Measurements from ENCODE around the gene SWAP70.

SWAP70 gene

DNA sequence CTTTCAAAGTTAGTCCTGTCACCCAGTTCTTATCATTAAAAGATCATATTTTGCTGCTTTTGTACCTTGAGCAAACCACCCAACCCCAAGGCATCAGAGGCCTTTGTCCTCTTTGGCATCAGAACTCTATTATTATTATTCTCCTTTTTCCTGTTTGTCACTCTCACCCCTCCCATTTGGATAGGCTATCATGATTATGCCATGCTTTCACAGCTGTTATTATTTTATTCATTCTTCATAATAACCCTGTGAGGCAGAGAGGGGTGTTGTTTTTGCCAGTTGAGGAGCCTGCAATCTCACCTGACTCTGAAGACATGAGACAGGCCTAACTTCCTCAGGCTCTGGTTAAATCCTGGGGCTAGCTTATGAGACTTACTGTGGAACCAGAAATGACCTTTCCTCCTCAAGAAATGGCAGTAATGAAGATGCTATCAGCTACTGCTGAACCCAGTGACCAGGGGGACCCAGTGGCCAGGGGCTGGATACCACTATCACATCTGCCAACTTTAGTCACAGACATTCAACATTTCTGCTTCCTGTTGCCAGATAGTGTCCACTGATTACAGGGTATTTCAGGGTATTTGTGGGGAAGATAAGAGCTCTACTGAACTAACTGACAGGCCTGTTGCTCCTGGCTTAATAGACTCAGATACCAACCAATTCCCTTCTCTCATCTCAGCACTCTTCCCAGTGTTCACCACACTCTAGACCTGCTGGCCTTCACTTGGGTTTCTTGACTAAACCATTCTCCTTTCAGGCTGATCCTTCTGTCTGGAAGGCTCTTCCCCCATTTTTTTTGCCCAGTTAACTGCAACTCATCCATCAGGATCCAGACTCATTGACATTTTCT lies 11.8 kb upstream of the SWAP70 start:
- intact Hi-C loops (cut with DNase I; ENCODE audit: low total_unique reads) = no loop called here
- no peaks in the 10 kb centered on the region for H3K27me3 ChIP-seq
- no peak overlapping the region for H3K4me3 ChIP-seq
- H3K27ac ChIP-seq = peak overlapping the region in 1 of 2 donors; percentile 36
- peaks cover 0 to 25% (median 11%) of the 10 kb centered on the region in 4 donors for H3K4me1 ChIP-seq
- H3K36me3 ChIP-seq = no peaks in the 10 kb centered on the region
- no peak for DNase-seq
- TF ChIP-seq, protein P1, sequence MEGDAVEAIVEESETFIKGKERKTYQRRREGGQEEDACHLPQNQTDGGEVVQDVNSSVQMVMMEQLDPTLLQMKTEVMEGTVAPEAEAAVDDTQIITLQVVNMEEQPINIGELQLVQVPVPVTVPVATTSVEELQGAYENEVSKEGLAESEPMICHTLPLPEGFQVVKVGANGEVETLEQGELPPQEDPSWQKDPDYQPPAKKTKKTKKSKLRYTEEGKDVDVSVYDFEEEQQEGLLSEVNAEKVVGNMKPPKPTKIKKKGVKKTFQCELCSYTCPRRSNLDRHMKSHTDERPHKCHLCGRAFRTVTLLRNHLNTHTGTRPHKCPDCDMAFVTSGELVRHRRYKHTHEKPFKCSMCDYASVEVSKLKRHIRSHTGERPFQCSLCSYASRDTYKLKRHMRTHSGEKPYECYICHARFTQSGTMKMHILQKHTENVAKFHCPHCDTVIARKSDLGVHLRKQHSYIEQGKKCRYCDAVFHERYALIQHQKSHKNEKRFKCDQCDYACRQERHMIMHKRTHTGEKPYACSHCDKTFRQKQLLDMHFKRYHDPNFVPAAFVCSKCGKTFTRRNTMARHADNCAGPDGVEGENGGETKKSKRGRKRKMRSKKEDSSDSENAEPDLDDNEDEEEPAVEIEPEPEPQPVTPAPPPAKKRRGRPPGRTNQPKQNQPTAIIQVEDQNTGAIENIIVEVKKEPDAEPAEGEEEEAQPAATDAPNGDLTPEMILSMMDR (IDR thresholded peaks at IDR 0.05) = no peak
- no peaks in the 10 kb centered on the region for H3K9me3 ChIP-seq

DNA sequence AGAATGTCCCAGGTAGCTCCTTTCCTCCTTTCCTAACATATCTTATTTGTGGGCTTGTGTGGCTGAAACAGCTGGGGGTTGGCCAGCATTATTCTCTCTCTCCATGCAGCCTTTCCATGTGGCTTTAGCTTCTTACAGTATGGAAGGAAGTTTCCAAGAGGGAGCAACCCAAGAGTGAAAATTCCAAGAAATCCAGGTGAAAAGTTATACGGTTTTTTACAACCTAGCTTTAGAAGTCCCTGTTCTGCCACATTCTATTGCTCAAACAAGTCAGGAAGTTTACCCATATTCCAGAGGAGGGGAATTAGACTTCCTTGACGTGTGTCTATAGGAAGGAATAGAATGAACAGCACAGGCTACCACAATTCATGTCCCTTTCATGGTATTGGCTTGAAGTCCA lies 10.0 kb upstream of the SWAP70 start:
- Histone ChIP-seq H3K4me1 (peaks cover 0 to 25% (median 11%) of the 10 kb centered on the region in 4 donors), H3K27ac (no peak overlapping the region), H3K27me3 (no peaks in the 10 kb centered on the region), H3K4me3 (no peak overlapping the region), H3K36me3 (no peaks in the 10 kb centered on the region), H3K9me3 (no peaks in the 10 kb centered on the region)
- intact Hi-C loops (cut with DNase I; ENCODE audit: low total_unique reads) = no loop called here
- TF ChIP-seq, protein P1 (IDR thresholded peaks at IDR 0.05) = no peak
- DNase-seq = no peak

DNA sequence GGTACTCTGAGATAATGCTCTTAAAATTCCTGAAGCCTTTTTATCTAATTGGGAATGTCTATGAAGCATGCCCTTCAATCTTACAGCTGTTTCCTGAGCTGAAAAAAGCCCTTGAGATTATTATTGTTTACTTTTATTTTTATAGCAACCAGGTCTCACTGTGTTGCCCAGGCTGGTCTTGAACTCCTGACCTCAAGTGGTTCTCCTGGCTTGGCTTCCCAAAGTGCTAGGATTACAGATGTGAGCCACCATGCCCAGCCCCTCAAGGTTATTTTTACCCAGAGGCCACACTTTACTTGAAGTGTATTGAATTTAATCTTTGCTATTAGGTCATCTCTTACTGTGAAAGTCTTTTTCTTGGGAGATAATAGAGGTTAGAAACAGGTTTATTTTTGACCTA lies 7.0 kb upstream of the SWAP70 start:
- H3K36me3 ChIP-seq = no peaks in the 10 kb centered on the region
- intact Hi-C loops (cut with DNase I; ENCODE audit: low total_unique reads) = no loop called here
- DNase-seq = no peak
- peaks cover 0 to 22% (median 8%) of the 10 kb centered on the region in 4 donors for H3K4me1 ChIP-seq
- TF ChIP-seq, protein P1 (IDR thresholded peaks at IDR 0.05) = no peak
- no peaks in the 10 kb centered on the region for H3K27me3 ChIP-seq
- no peaks in the 10 kb centered on the region for H3K9me3 ChIP-seq
- no peak overlapping the region for H3K4me3 ChIP-seq
- H3K27ac ChIP-seq = no peak overlapping the region

DNA sequence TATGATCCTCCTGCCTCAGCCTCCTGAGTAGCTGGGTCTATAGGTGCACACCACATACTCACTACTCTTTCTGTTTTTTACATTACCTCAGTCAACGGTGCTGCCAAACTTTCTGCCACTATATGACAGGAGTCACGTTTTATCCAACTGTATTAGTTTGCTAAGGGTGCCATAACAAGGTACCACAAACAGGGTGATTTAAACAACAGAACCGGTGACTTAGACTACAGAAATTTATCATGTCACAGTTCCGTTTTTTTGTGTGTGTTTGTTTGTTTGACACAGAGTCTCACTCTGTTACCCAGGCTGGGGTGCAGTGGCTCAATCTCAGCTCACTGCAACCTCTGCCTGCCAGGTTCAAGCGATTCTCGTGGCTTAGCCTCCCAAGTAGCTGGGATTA lies 6.3 kb upstream of the SWAP70 start:
- TF ChIP-seq, protein P1 (IDR thresholded peaks at IDR 0.05) = no peak

DNA sequence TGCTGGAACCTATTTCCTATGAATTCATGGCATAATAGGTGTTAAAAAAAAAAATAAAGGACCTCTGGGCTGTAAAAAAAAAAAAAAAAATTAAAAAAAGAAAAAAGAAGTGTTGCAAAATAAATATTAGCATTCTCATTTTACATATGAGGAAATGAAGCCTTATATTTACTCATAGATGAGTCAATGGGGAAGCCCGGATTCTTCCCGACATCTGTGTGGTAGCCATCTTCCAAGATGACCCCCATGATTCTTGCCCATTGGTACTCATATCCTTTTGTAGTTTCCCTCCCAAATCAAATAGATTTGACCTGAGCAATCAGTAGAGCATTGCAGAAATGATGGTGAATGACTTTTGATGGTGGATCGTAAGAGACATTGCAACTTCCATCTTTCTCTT lies 3.0 kb upstream of the SWAP70 start:
- DNase-seq = no peak
- TF ChIP-seq, protein P1 (IDR thresholded peaks at IDR 0.05) = no peak
- Histone ChIP-seq H3K4me1 (peaks cover 0 to 23% (median 6%) of the 10 kb centered on the region in 4 donors), H3K27ac (no peak overlapping the region), H3K4me3 (no peak overlapping the region), H3K36me3 (no peaks in the 10 kb centered on the region), H3K27me3 (no peaks in the 10 kb centered on the region), H3K9me3 (peaks cover 0 to 6% (median 0%) of the 10 kb centered on the region in 3 donors)
- intact Hi-C loops (cut with DNase I; ENCODE audit: low total_unique reads) = loop anchor here (5.0 kb wide), 1 partner anchor 44 kb away; no protein-coding TSS in a partner anchor

More for the DNA sequence above, 6.3 kb upstream of the SWAP70 start:
- Histone ChIP-seq H3K9me3 (no peaks in the 10 kb centered on the region), H3K4me3 (no peak overlapping the region), H3K4me1 (peaks cover 0 to 16% (median 3%) of the 10 kb centered on the region in 4 donors), H3K27ac (no peak overlapping the region), H3K36me3 (no peaks in the 10 kb centered on the region), H3K27me3 (no peaks in the 10 kb centered on the region)
- no peak for DNase-seq
- intact Hi-C loops (cut with DNase I; ENCODE audit: low total_unique reads) = no loop called here

All from tibial artery (tissue), 4 donors.